Measurements from ENCODE around the gene GPD1.
"Not testable (repeated sequence)": the region's sequence is repeated elsewhere in the genome, so short reads cannot be mapped to it uniquely, and the experiment has no call there.

The GPD1 gene

DNA sequence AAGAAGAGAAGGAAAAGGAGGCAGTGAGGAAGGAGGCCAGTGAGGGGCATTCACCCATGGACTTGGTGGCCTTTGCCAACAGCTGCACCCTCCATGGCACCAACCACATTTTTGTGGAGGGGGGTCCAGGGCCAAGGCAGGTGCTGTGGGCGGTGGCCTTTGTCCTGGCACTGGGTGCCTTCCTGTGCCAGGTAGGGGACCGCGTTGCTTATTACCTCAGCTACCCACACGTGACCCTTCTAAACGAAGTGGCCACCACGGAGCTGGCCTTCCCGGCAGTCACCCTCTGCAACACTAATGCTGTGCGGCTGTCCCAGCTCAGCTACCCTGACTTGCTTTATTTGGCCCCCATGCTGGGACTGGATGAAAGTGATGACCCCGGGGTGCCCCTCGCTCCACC is 30.1 kb upstream of the GPD1 start:
- DNase-seq, result no peak
- no peak for ATAC-seq

GRCh38 chr12:50074936-50075807 is 28.6 kb upstream of the GPD1 start:
- ATAC-seq (peak; percentile 88), DNase-seq (peak; percentile 85)

GRCh38 chr12:50075808-50076170 is 28.0 kb upstream of the GPD1 start:
- ATAC-seq (no peak), DNase-seq (no peak)

DNA sequence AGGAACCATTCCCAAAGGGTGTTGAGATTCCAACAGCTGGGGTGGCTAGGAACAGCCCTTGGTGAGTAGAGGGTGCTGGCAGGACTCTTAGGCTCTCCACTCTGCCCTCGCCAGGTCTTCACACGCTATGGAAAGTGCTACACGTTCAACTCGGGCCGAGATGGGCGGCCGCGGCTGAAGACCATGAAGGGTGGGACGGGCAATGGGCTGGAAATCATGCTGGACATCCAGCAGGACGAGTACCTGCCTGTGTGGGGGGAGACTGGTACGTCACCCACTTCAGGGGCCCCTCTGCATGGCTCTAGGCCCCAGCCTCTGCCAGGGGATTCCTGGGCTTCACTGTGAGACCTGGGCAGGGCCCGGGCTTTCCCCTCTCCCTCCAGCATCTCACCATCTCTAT is 26.7 kb upstream of the GPD1 start:
- DNase-seq (no peak), ATAC-seq (no peak)

- ATAC-seq, result no peak
- no peak for DNase-seq
Measured at GRCh38 chr12:50078281-50078680, 25.5 kb upstream of the GPD1 start.

DNA sequence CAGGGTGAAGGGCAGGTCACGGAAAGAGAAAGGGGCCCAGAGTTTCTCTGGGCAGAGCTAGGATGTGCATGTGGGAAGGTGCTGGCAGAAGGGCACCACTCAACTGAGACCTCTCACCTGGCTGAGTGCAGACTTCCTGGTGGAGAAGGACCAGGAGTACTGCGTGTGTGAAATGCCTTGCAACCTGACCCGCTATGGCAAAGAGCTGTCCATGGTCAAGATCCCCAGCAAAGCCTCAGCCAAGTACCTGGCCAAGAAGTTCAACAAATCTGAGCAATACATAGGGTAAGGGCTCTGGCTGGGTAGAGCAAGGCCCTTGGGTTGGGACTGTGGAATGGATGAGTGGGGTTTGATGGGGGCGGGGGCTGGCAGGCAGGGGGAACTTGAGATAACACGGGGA is 24.0 kb upstream of the GPD1 start:
- DNase-seq, result no peak
- ATAC-seq, result no peak

DNA sequence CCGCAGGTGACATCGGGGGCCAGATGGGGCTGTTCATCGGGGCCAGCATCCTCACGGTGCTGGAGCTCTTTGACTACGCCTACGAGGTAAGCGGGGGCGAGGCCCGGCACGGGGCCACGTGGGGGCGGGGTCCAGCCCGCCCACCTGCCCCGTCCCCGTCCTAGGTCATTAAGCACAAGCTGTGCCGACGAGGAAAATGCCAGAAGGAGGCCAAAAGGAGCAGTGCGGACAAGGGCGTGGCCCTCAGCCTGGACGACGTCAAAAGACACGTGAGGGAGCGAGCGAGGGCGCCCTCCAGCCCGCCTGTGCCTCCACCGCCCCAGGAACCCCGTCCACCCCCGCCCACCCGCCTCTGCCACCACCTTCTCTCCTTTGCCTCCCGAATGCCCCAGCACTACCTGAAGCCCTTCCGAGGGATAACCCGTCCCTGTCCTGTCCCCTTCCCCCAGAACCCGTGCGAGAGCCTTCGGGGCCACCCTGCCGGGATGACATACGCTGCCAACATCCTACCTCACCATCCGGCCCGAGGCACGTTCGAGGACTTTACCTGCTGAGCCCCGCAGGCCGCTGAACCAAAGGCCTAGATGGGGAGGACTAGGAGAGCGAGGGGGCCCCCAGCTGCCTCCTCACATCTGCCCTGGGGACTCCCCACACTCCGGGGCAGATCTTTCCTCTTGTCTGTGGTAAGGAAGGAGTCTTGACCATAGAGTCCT is 22.6 kb upstream of the GPD1 start:
- ATAC-seq (no peak), DNase-seq (no peak)

- DNase-seq (no peak), ATAC-seq (peak; percentile 13)
Measured at GRCh38 chr12:50082644-50083043, 21.2 kb upstream of the GPD1 start.

GRCh38 chr12:50083301-50083700 is 20.5 kb upstream of the GPD1 start:
- ATAC-seq, result no peak
- DNase-seq, result no peak

GRCh38 chr12:50084409-50084774 is 19.4 kb upstream of the GPD1 start:
- not testable (repeated sequence) for DNase-seq, ATAC-seq

DNA sequence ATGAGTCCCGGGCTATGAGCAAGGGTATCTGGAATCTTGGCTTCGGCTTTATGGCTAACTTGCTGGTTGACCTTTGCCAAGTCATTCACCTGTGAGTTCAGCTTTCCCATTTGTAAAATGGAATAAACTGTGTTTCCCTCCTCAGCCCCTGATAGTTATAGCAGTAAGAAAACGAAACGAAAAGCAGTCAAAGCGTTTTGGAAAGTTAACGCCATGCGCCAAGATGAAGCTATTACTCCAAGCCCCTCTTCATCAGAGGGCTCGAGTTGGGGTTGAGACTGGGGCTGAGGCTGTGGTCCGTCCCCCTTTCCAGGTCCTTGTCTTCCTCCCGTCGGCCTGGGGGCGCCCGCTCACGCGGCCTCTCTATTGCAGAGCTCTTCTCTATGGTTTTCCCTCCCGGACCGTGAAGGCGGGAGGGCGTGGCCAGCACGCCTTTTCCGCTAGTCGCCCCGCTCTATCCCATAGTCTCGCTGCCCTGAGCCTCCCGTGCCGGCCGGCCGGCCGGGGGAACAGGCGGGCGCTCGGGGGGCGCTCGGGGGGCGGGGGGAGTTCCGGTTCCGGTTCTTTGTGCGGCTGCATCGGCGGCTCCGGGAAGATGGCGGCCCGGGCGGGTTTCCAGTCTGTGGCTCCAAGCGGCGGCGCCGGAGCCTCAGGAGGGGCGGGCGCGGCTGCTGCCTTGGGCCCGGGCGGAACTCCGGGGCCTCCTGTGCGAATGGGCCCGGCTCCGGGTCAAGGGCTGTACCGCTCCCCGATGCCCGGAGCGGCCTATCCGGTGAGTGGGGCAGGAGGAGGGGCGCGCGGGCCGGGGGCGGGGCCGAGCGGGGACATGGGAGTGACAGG is 18.8 kb upstream of the GPD1 start, which contains the start of gene SMARCD1:
Gene SMARCD1, plus strand, starts transcription at position 568 of the 840 bp plus-strand sequence. Its CDS starts 28 bp downstream, at position 596.
- ATAC-seq (peak; percentile 95), DNase-seq (peak; percentile 90)

GRCh38 chr12:50085615-50086072 is 18.2 kb upstream of the GPD1 start:
- ATAC-seq (peak; percentile 1), DNase-seq (no peak)

DNA sequence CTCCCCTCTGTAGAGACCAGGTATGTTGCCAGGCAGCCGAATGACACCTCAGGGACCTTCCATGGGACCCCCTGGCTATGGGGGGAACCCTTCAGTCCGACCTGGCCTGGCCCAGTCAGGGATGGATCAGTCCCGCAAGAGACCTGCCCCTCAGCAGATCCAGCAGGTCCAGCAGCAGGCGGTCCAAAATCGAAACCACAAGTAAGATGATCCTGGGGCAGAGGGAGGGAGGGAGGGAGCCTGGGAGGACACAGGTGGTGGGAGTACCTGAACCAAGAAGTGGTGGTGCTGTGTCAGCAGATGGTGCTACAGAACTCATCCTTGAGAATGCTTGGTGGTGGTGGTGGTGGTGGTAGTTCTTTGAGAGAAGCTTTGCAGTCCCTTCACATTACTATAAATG is 17.7 kb upstream of the GPD1 start:
- DNase-seq (no peak), ATAC-seq (no peak)

DNA sequence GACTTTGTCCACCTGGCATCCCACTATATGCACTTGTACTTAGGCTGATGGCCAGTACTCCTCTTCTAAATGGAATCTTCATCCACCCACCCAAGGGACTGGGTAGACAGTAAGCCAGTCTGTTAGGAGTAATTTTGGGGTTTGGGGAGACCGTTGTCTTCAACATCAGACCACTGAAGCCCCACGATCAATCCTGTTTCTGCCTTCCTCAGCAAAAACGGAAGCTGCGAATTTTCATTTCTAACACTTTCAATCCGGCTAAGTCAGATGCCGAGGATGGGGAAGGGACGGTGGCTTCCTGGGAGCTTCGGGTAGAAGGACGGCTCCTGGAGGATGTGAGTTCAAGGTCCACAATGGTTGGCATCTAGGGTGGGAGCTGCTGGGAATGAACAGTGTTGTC is 16.7 kb upstream of the GPD1 start:
- DNase-seq, result no peak
- ATAC-seq, result no peak

DNA sequence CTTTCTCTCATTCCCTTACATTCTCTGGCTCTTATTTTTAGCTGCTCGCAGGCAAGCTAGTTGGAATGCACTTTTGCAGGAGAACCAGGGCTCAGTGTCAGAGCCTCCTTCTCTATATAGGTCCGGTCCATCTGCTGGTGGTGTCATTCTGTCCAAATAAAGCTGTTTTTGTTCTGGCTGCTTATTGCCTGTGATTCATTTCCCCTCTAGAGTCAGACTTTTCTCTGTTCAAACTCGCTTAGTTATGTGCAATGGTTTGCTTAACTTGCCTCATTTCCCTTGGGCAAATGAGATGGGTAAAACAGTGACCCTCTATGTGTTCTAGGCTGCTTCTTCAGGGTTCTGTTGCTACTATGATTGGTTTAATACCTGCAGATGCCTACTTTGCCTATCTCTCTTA is 15.8 kb upstream of the GPD1 start:
- no peak for DNase-seq
- no peak for ATAC-seq

- DNase-seq (peak; percentile 62), ATAC-seq (peak; percentile 30)
Measured at GRCh38 chr12:50088577-50089335, 15.1 kb upstream of the GPD1 start.

GRCh38 chr12:50089730-50090129 is 14.1 kb upstream of the GPD1 start:
- no peak for DNase-seq
- no peak for ATAC-seq

- DNase-seq, result no peak
- ATAC-seq, result no peak
Measured at GRCh38 chr12:50090391-50090790, 13.4 kb upstream of the GPD1 start.

DNA sequence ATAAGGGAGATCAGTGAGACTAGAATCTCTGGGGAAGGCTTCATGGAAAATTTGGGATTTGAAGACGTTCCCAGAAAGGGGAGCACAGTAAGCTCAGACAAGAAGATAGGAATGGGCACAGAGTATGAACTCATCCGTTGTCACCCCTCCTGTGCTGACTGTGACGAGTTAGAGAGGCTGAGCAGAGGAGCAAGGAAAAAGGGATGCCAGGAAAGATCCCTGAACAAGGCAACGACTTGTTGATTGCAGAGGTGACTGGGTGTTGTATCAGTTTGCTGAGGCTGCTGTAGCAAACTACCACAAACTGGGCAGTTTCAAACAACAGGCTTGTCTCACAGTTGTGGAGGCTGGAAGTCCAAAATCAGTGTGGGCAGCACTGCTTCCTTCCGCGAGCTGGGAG is 5.9 kb upstream of the GPD1 start:
- ATAC-seq, result no peak

DNA sequence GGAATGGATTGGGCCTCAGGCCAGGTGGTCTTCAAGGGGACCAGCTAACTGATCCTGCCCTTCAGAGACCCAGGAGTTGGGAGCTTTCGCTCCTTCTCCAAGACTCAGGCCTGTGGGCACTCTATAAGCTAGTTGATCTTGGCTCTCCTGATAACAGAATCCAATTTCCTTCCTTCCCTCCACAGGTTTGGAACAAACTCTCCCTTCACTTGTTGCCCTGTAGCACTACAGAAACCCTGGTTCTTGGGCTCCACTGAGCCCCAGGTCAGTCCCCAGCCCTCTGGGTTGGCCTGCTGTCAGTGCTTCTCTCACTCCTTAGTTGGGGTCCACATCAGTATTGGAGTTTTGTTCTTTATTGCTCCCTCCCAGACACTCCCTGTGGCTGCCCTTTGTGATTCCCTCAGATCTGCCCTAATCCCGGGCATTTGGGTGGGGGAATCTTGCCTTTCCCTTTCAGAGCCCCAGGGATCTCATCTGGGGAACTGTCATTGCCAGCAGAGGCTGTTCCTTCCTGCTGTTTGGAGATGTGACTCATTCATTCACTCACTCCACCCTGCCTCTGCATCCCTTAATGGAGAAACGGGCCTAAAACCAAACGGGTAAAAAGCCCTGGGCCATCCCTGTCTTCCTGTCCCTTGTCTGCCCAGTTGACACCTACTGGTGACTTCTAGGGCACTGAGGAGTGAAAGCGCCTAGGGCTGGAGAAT is 4.4 kb upstream of the GPD1 start:
- DNase-seq, result no peak

More for the DNA sequence above, 5.9 kb upstream of the GPD1 start:
- no peak for DNase-seq

GRCh38 chr12:50100561-50100960 is 3.2 kb upstream of the GPD1 start:
- DNase-seq (no peak), ATAC-seq (no peak)

More for the DNA sequence above, 4.4 kb upstream of the GPD1 start:
- no peak for ATAC-seq
